ENCODE measurements around the gene AXIN1. TPM values are rescaled to one million over a fixed set of nuclear protein-coding genes. Genes with fewer than 3 reads are reported as not detected.

AXIN1 gene
- total and polyA plus RNA-seq, 9 of the 15 experiments (the other 6 are each of a cell fraction or from before 2014, with no cell fraction given) = 0.42 to 58.0 (median 25.9) TPM

GRCh38 chr16:399340-400019 lies 47.0 kb upstream of the AXIN1 start (continued):
- TF ChIP-seq TCF15 (CRISPR knock-in tag; IDR thresholded peaks at IDR 0.05) = no peak
- TF ChIP-seq ZNF280A (IDR thresholded peaks at IDR 0.05; ENCODE audit: low read depth, partially characterized antibody) = no peak

GRCh38 chr16:398561-399339 lies 46.2 kb upstream of the AXIN1 start:
- CTCF ChIA-PET (ENCODE audit: low intra/inter-chr PET ratio) = interaction anchor here (0.6 to 0.7 kb wide), 2 partner anchors 28 to 265 kb away, joined by 3 read pairs; no protein-coding TSS in a partner anchor
- intact Hi-C loops (cut with micrococcal nuclease) = loop anchor here (5.0 to 10.0 kb wide), 3 partner anchors 86 to 284 kb away; partner anchors contain the start of genes JMJD8, RHOT2 and STUB1
- no peak overlapping the region for H2AFZ ChIP-seq (ENCODE audit: low read depth, low read length)
- H3K9me1 ChIP-seq (ENCODE audit: control insufficient read depth, insufficient read depth, low read length) = no peaks in the 10 kb centered on the region
- in situ Hi-C loops (cut with MboI) = loop anchor here (10.0 kb wide), 1 partner anchor 276 kb away; the partner anchor contains the start of gene RHBDL1
- no TSS peak for BruUV-seq (replicated peaks)
- peak overlapping the region; percentile 60 to 95 for H3K9ac ChIP-seq (ENCODE audit: insufficient read depth in 1 of 2, low read depth in 2 of 2, low read length in 2 of 2)
- H3K27me3 ChIP-seq (ENCODE audit: control insufficient read depth in 2 of 2, insufficient read depth in 2 of 2, low read length in 2 of 2) = no peaks in the 10 kb centered on the region
- WGBS (ENCODE audit: insufficient coverage, low coverage, missing lambda C conversion rate) = 41% methylated on average over 23 of the region's 24 CpGs
- POLR2A ChIA-PET = interaction anchor here (0.5 to 1.5 kb wide), 5 partner anchors 10 to 97 kb away, joined by 3 to 5 read pairs (median 4); partner anchors contain the start of gene RAB11FIP3
- peak in 1 of 4 experiments; percentile 68 for DNase-seq (ENCODE audit: extremely low read depth in 1 of 4, low spot score in 3 of 4)
- peaks cover 29 to 66% of the 10 kb centered on the region in 2 experiments for H3K4me1 ChIP-seq (replicated peaks in 1 of 2; ENCODE audit: control insufficient read depth in 2 of 2, insufficient read depth in 2 of 2, low read length in 2 of 2)
- H4K20me1 ChIP-seq (replicated peaks; ENCODE audit: control insufficient read depth, insufficient read depth, low read length) = no peaks in the 10 kb centered on the region
- FAIRE-seq = peak; percentile 60
- peak overlapping the region; percentile 86 for H3K4me2 ChIP-seq (ENCODE audit: insufficient read depth, low read length)
- no peaks in the 10 kb centered on the region for H3K9me3 ChIP-seq (replicated peaks; ENCODE audit: control insufficient read depth, insufficient read depth, low read depth, low read length)
- H3K4me3 ChIP-seq = peak overlapping the region; percentile 70
- H3K27ac ChIP-seq (ENCODE audit: extremely low read depth, low read depth, low read length) = peak overlapping the region; percentile 79
- ATAC-seq = peak; percentile 4; the same call in 1 of the 3 replicates
- peaks cover 24% of the 10 kb centered on the region for H3K36me3 ChIP-seq (ENCODE audit: control insufficient read depth, insufficient read depth, low read length)
- peaks cover 65% of the 10 kb centered on the region for H3K79me2 ChIP-seq (ENCODE audit: control insufficient read depth, insufficient read depth, low read length)
- TF ChIP-seq POU5F1 (IDR thresholded peaks at IDR 0.05; ENCODE audit: borderline replicate concordance, low read depth, low read length, partially characterized antibody) (no peak), HNRNPK (IDR thresholded peaks at IDR 0.05; ENCODE audit: low read depth, low read length, poor library complexity, severe bottlenecking) (no peak), POLR2AphosphoS2 (IDR thresholded peaks at IDR 0.05; ENCODE audit: low read length) (0 out of 2 replicates have a peak, but pooled peaks have one; percentile 20), CREB5 (CRISPR knock-in tag; IDR thresholded peaks at IDR 0.05) (no peak), NONO (IDR thresholded peaks at IDR 0.05; ENCODE audit: low read depth in 2 of 2, low read length in 1 of 2) (0 out of 4 replicates have a peak, but pooled peaks of 1 of the 2 experiments have one; percentile 35), RBM25 (IDR thresholded peaks at IDR 0.05; ENCODE audit: low read depth, low read length, severe bottlenecking) (no peak), RCOR1 (IDR thresholded peaks at IDR 0.05; ENCODE audit: borderline replicate concordance in 1 of 2, low read depth in 2 of 2, low read length in 2 of 2) (no peak), CTCF (IDR thresholded peaks at IDR 0.05 in 2 of 3, conservative IDR thresholded peaks at IDR 0.05 in 1 of 3; ENCODE audit: insufficient read depth in 2 of 3, low read depth in 1 of 3, low read length in 3 of 3) (peak; percentile 16 to 36 (median 24); a peak in 2 of 6 replicates)

All from K562 (cell line).